IMR-90 (cell line): ENCODE data around the gene ANO9. TPM values are rescaled to one million over a fixed set of nuclear protein-coding genes. Genes with fewer than 3 reads are reported as not detected.

Experiments
- ATAC-seq: fragments of 200-7000 bp; cut with Tn5 transposase; 2 replicates; pipeline ENCODE4 v1.9.1; 2020; ENCODE audit warnings: low read depth, mild to moderate bottlenecking, moderate library complexity
- BruUV-seq: library from RNA; stranded (reverse); fragments of 400-500 nt; replicated peaks from 2 replicates; lab custom pipeline; 2021; lab: Mats Ljungman, UMichigan
- CTCF ChIA-PET: fragments of 300-600 bp; formaldehyde crosslinking; extraction: SDS; loops from one replicate; lab custom pipeline; 2021; ENCODE audit warnings: antibody characterized with exemption; lab: Yijun Ruan, JAX
- POLR2A ChIA-PET: fragments of 300-600 bp; sonication (Branson Sonifier 250); formaldehyde crosslinking; loops from one replicate; lab custom pipeline; 2022; ENCODE audit warnings: antibody characterized with exemption; ENCODE audit not compliant: unreplicated experiment; lab: Charles Lee
- DNase-seq: peaks from one replicate; pipeline ENCODE4 v3.0.0; 2013
- H2AFZ ChIP-seq: replicated peaks from 2 replicates; pipeline ENCODE3; 2013; ENCODE audit warnings: low read length, mild to moderate bottlenecking; ENCODE audit not compliant: poor library complexity
- H2AK5ac ChIP-seq: 2 replicates; pipeline ENCODE4 v1.6.1; 2013; ENCODE audit warnings: low read depth, low read length, inconsistent platforms
- H2AK9ac ChIP-seq: replicated peaks from 2 replicates; pipeline ENCODE3; 2013; ENCODE audit warnings: mild to moderate bottlenecking, low read depth, low read length, moderate library complexity; ENCODE audit not compliant: poor library complexity
- H2BK120ac ChIP-seq: 2 replicates; pipeline ENCODE4 v1.6.1; 2013; ENCODE audit warnings: low read depth, low read length, inconsistent platforms
- H2BK15ac ChIP-seq: 3 replicates; pipeline ENCODE4 v1.6.1; 2013; ENCODE audit warnings: low read depth, low read length, inconsistent platforms
- H2BK20ac ChIP-seq: 2 replicates; pipeline ENCODE4 v1.6.1; 2013; ENCODE audit warnings: low read depth, mild to moderate bottlenecking, inconsistent platforms, low read length, moderate library complexity
- H2BK5ac ChIP-seq: 2 replicates; pipeline ENCODE4 v1.6.1; 2013; ENCODE audit warnings: mild to moderate bottlenecking, low read depth, low read length, inconsistent platforms; ENCODE audit not compliant: poor library complexity, severe bottlenecking
- H3K14ac ChIP-seq: replicated peaks from 2 replicates; pipeline ENCODE4 v1.6.1; 2013; ENCODE audit warnings: low read depth, low read length, inconsistent platforms
- H3K18ac ChIP-seq: 2 replicates; pipeline ENCODE4 v1.6.1; 2013; ENCODE audit warnings: low read depth, low read length, control low read depth
- H3K23ac ChIP-seq: 2 replicates; pipeline ENCODE4 v1.6.1; 2013; ENCODE audit warnings: low read depth, low read length, inconsistent platforms
- H3K27ac ChIP-seq: 2 replicates; pipeline ENCODE4 v1.5.1; 2013; ENCODE audit warnings: mild to moderate bottlenecking, control low read depth, low read length; ENCODE audit not compliant: insufficient read depth
- H3K27me3 ChIP-seq: 2 replicates; pipeline ENCODE4 v1.6.1; 2013; ENCODE audit warnings: low read length; ENCODE audit not compliant: control insufficient read depth, insufficient read depth
- H3K36me3 ChIP-seq: 2 replicates; pipeline ENCODE4 v1.6.1; 2013; ENCODE audit warnings: low read length, mixed read lengths; ENCODE audit not compliant: control insufficient read depth, insufficient read depth
- H3K4ac ChIP-seq: 2 replicates; pipeline ENCODE4 v1.6.1; 2013; ENCODE audit warnings: low read depth, low read length, inconsistent platforms
- H3K4me1 ChIP-seq: 2 replicates; pipeline ENCODE4 v1.6.1; 2013; ENCODE audit warnings: low read length, mixed read lengths; ENCODE audit not compliant: control insufficient read depth, insufficient read depth
- H3K4me2 ChIP-seq: 2 replicates; pipeline ENCODE4 v1.6.1; 2013; ENCODE audit warnings: low read depth, mild to moderate bottlenecking, control low read depth, low read length, moderate library complexity
- H3K4me3 ChIP-seq: 2 replicates; pipeline ENCODE4 v1.5.1; 2013; ENCODE audit warnings: low read depth, mild to moderate bottlenecking, control low read depth, low read length, moderate library complexity; ENCODE audit not compliant: insufficient read depth
- H3K56ac ChIP-seq: 2 replicates; pipeline ENCODE4 v1.6.1; 2013; ENCODE audit warnings: low read length, inconsistent platforms; ENCODE audit not compliant: insufficient read depth; ENCODE audit errors: extremely low read depth
- H3K79me1 ChIP-seq, 2 experiments: 2 replicates each; pipeline ENCODE4 v1.6.1; 2013; ENCODE audit warnings: low read length in 2 of 2, inconsistent platforms in 1 of 2, low read depth in 1 of 2
- H3K9ac ChIP-seq: 2 replicates; pipeline ENCODE4 v1.6.1; 2013; ENCODE audit warnings: low read depth, low read length, control low read depth
- H3K9me1 ChIP-seq: 2 replicates; pipeline ENCODE4 v1.6.1; 2013; ENCODE audit warnings: low read length, inconsistent platforms; ENCODE audit not compliant: insufficient read depth
- H3K9me3 ChIP-seq: 2 replicates; pipeline ENCODE4 v1.6.1; 2013; ENCODE audit warnings: low read length; ENCODE audit not compliant: control insufficient read depth, insufficient read depth
- H4K20me1 ChIP-seq: 2 replicates; pipeline ENCODE4 v1.6.1; 2013; ENCODE audit warnings: low read length, inconsistent platforms; ENCODE audit not compliant: insufficient read depth
- H4K5ac ChIP-seq: 2 replicates; pipeline ENCODE4 v1.6.1; 2013; ENCODE audit warnings: mild to moderate bottlenecking, low read depth, low read length, control low read depth
- H4K8ac ChIP-seq, 2 experiments: 2 replicates each; pipeline ENCODE4 v1.6.1; 2013; ENCODE audit warnings: low read depth in 2 of 2, low read length in 2 of 2, control low read depth in 1 of 2, inconsistent platforms in 1 of 2
- H4K91ac ChIP-seq: 2 replicates; pipeline ENCODE4 v1.6.1; 2013; ENCODE audit warnings: low read depth, low read length, inconsistent platforms; ENCODE audit not compliant: insufficient read depth
- BHLHE40 ChIP-seq: fragments of 150-350 bp; IDR thresholded peaks from 2 replicates; pipeline ENCODE4 v1.6.1; 2016; ENCODE audit warnings: mild to moderate bottlenecking, low read depth, low read length
- CHD1 ChIP-seq: IDR thresholded peaks from 2 replicates; pipeline ENCODE4 v1.6.1; 2012; ENCODE audit warnings: low read depth, low read length, improper control_type of control experiment
- FOS ChIP-seq: fragments of 150-350 bp; IDR thresholded peaks from 2 replicates; pipeline ENCODE4 v1.6.1; 2016; ENCODE audit warnings: low read depth, low read length
- MAFK ChIP-seq: IDR thresholded peaks from 2 replicates; pipeline ENCODE4 v1.6.1; 2012; ENCODE audit warnings: low read depth, low read length, improper control_type of control experiment
- MAZ ChIP-seq: IDR thresholded peaks from 2 replicates; pipeline ENCODE4 v1.6.1; 2012; ENCODE audit warnings: low read depth, mild to moderate bottlenecking, low read length, improper control_type of control experiment, moderate library complexity, borderline replicate concordance
- MXI1 ChIP-seq: IDR thresholded peaks from 2 replicates; pipeline ENCODE4 v1.6.1; 2012; ENCODE audit warnings: low read depth, mild to moderate bottlenecking, low read length, moderate library complexity, borderline replicate concordance
- NFE2L2 ChIP-seq: fragments of 150-350 bp; IDR thresholded peaks from 2 replicates; pipeline ENCODE4 v1.6.1; 2016; ENCODE audit warnings: low read depth, mild to moderate bottlenecking, low read length
- POLR2A ChIP-seq: IDR thresholded peaks from 2 replicates; pipeline ENCODE4 v1.6.1; 2012; ENCODE audit warnings: mild to moderate bottlenecking, low read depth, low read length
- RAD21 ChIP-seq: IDR thresholded peaks from 2 replicates; pipeline ENCODE4 v1.6.1; 2012; ENCODE audit warnings: low read length, improper control_type of control experiment
- SMC3 ChIP-seq: fragments of 150-350 bp; IDR thresholded peaks from 2 replicates; pipeline ENCODE4 v1.6.1; 2016; ENCODE audit warnings: low read depth, mild to moderate bottlenecking, antibody characterized with exemption, low read length, moderate library complexity
- WGBS, 2 experiments: methylation state at CpG; one replicate each; pipeline versions ENCODE4 v1.1.5 to v1.1.7; 2013; ENCODE audit warnings: missing lambda C conversion rate in 2 of 2; ENCODE audit not compliant: insufficient read length in 1 of 2; ENCODE audit errors: extremely low coverage in 2 of 2; 5-methylcytosine and 5-hydroxymethylcytosine counted together
- dilution Hi-C: fragments of 300-500 bp; cut with HindIII; formaldehyde crosslinking; loops from one replicate; pipeline ENCODE4 v1.14.3; 2018; ENCODE audit warnings: low sequenced_read_pairs; ENCODE audit not compliant: unreplicated experiment
- in situ Hi-C: fragments of 300-500 bp; cut with MboI; formaldehyde crosslinking; loops from 3 replicates; pipeline ENCODE4 v1.14.3; 2019; ENCODE audit warnings: low sequenced_read_pairs, inconsistent platforms, mixed read lengths
- intact Hi-C: fragments of 100-400 bp; cut with micrococcal nuclease; formaldehyde crosslinking; loops from 2 replicates; pipeline ENCODE4 v1.10.0; 2022
- polyA plus RNA-seq, 3 experiments: library from polyadenylated mRNA; depleted of rRNA; stranded (reverse); fragments of >200 nt; gene quantifications; 2 replicates each; pipeline ENCODE4 v1.2.3, GENCODE V29; 2012; ENCODE audit warnings: low replicate concordance in 1 of 3
- total RNA-seq: library from RNA; depleted of rRNA; stranded (reverse); fragments of >200 nt; gene quantifications from 2 replicates; pipeline ENCODE4 v1.2.3, GENCODE V29; 2012
- TF ChIP-seq, protein P1 (sequence below): fragments of 150-350 bp; IDR thresholded peaks from 2 replicates; pipeline ENCODE4 v1.6.1; 2017; ENCODE audit warnings: mild to moderate bottlenecking, antibody characterized with exemption, low read length, low read depth
- TF ChIP-seq, protein P2 (sequence below): fragments of 150-350 bp; IDR thresholded peaks from 2 replicates; pipeline ENCODE4 v1.6.1; 2016; ENCODE audit warnings: low read depth, mild to moderate bottlenecking, low read length, moderate library complexity, borderline replicate concordance
- TF ChIP-seq, protein P3 (sequence below): conservative IDR thresholded peaks from 2 replicates; pipeline ENCODE4 v1.5.1; 2012; ENCODE audit warnings: mild to moderate bottlenecking, low read depth, low read length, improper control_type of control experiment

The ANO9 gene
- total and polyA plus RNA-seq, 2 of the 4 experiments (the other 2 are of a cell fraction) = not detected

DNA sequence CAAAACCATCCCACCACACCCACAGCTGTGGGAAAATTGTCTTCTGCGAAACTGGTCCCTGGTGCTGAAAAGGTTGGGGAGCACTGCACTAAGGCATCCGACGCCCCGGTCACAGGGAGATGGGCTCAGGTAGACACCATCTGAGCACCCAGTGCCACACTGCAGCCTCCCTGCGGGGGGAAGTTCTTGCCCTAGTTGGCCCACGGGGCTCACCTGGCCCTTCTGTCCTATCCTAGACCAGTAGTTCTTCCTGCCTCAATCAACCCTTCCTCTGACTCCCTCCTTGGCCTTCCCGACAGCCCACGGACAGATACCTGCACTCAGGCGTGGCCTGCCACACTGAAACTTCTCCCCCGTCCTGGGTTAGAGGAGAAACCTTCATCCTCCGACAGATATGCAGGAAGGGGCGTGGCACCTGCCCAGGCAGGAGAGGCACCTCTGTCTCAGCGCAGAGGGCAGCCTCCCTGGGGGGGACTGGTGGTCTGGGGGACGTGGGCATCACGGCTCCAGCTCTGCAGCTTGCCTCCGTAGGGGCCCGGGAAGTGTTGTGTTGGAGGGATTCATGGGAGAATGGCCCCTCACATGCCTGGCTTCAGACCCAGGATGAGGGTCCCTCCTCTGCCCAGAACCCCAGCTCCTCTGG, 4.5 kb downstream of the ANO9 start:
- no peak overlapping the region for H2AK5ac ChIP-seq
- no peak overlapping the region for H3K4me3 ChIP-seq
- no TSS peak for BruUV-seq
- no peak overlapping the region for H3K23ac ChIP-seq
- H3K9me1 ChIP-seq = no peaks in the 10 kb centered on the region
- dilution Hi-C loops (no loop called here), in situ Hi-C loops (no loop called here), intact Hi-C loops (no loop called here)
- H3K14ac ChIP-seq = no peak overlapping the region
- no peak overlapping the region for H3K56ac ChIP-seq
- CTCF ChIA-PET = no interaction called here
- H3K4me2 ChIP-seq = no peak overlapping the region
- no peak overlapping the region for H2BK5ac ChIP-seq
- no peak overlapping the region for H2AK9ac ChIP-seq
- H2BK15ac ChIP-seq = no peak overlapping the region
- no peak overlapping the region for H4K5ac ChIP-seq
- ATAC-seq (no peak), DNase-seq (no peak)
- no peaks in the 10 kb centered on the region for H3K4me1 ChIP-seq
- no peak overlapping the region for H2BK20ac ChIP-seq
- no peak overlapping the region for H2AFZ ChIP-seq
- peaks cover 4% of the 10 kb centered on the region; the same call in 1 of the 2 replicates for H3K9me3 ChIP-seq
- no peak overlapping the region for H2BK120ac ChIP-seq
- no peaks in the 10 kb centered on the region for H4K20me1 ChIP-seq
- POLR2A ChIA-PET = no interaction called here
- no peak overlapping the region for H4K91ac ChIP-seq
- TF ChIP-seq, protein P1, sequence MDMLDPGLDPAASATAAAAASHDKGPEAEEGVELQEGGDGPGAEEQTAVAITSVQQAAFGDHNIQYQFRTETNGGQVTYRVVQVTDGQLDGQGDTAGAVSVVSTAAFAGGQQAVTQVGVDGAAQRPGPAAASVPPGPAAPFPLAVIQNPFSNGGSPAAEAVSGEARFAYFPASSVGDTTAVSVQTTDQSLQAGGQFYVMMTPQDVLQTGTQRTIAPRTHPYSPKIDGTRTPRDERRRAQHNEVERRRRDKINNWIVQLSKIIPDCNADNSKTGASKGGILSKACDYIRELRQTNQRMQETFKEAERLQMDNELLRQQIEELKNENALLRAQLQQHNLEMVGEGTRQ = no peak
- no peak for TF ChIP-seq SMC3
- no peak for TF ChIP-seq RAD21
- TF ChIP-seq BHLHE40 = no peak
- no peak for TF ChIP-seq NFE2L2
- TF ChIP-seq MXI1 = no peak
- TF ChIP-seq, protein P2, sequence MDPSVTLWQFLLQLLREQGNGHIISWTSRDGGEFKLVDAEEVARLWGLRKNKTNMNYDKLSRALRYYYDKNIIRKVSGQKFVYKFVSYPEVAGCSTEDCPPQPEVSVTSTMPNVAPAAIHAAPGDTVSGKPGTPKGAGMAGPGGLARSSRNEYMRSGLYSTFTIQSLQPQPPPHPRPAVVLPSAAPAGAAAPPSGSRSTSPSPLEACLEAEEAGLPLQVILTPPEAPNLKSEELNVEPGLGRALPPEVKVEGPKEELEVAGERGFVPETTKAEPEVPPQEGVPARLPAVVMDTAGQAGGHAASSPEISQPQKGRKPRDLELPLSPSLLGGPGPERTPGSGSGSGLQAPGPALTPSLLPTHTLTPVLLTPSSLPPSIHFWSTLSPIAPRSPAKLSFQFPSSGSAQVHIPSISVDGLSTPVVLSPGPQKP = no peak
- TF ChIP-seq MAZ = no peak
- TF ChIP-seq, protein P3, sequence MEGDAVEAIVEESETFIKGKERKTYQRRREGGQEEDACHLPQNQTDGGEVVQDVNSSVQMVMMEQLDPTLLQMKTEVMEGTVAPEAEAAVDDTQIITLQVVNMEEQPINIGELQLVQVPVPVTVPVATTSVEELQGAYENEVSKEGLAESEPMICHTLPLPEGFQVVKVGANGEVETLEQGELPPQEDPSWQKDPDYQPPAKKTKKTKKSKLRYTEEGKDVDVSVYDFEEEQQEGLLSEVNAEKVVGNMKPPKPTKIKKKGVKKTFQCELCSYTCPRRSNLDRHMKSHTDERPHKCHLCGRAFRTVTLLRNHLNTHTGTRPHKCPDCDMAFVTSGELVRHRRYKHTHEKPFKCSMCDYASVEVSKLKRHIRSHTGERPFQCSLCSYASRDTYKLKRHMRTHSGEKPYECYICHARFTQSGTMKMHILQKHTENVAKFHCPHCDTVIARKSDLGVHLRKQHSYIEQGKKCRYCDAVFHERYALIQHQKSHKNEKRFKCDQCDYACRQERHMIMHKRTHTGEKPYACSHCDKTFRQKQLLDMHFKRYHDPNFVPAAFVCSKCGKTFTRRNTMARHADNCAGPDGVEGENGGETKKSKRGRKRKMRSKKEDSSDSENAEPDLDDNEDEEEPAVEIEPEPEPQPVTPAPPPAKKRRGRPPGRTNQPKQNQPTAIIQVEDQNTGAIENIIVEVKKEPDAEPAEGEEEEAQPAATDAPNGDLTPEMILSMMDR = no peak
- TF ChIP-seq FOS = no peak
- TF ChIP-seq POLR2A = no peak
- no peak for TF ChIP-seq CHD1
- TF ChIP-seq MAFK = no peak
- no peak overlapping the region for H4K8ac ChIP-seq
- H3K79me1 ChIP-seq = no peaks in the 10 kb centered on the region
- H3K18ac ChIP-seq = no peak overlapping the region
- no peak overlapping the region for H3K4ac ChIP-seq
- no peak overlapping the region for H3K9ac ChIP-seq
- peaks cover 25% of the 10 kb centered on the region for H3K27me3 ChIP-seq
- no peak overlapping the region for H3K27ac ChIP-seq
- whole genome bisulfite sequencing, 2 experiments = 77% methylated on average over 3 of the region's 17 CpGs; no CpG with 5 or more reads in 1 of the 2 experiments
- no peaks in the 10 kb centered on the region for H3K36me3 ChIP-seq
